ENCODE measurements around the gene CCNK. TPM values are rescaled to one million over a fixed set of nuclear protein-coding genes. Genes with fewer than 3 reads are reported as not detected.

The CCNK gene
- total and polyA plus RNA-seq, 4 donors: 11.2 to 40.9 (median 26.5) TPM

GRCh38 chr14:99544991-99545390 is 63.8 kb downstream of the CCNK start:
- no peaks in the 10 kb centered on the region for H3K4me1 ChIP-seq (ENCODE audit: control insufficient read depth in 1 of 2, insufficient read depth in 2 of 2, low read length in 2 of 2)
- no peak overlapping the region for H3K27ac ChIP-seq (ENCODE audit: low read depth in 1 of 2, low read length in 2 of 2)
- ATAC-seq (ENCODE audit: low FRiP score) (no peak), DNase-seq (no peak)
- no peaks in the 10 kb centered on the region for H3K9me3 ChIP-seq (ENCODE audit: control insufficient read depth, low read length)
- 60 to 65% methylated on average over 11 of the region's 11 CpGs for WGBS, 2 donors
- H3K36me3 ChIP-seq (ENCODE audit: control insufficient read depth in 1 of 2, insufficient read depth in 2 of 2, low read length in 1 of 2): no peaks in the 10 kb centered on the region
- no peaks in the 10 kb centered on the region for H3K27me3 ChIP-seq (ENCODE audit: control insufficient read depth in 1 of 2, insufficient read depth in 2 of 2, low read length in 1 of 2)
- intact Hi-C loops (cut with DNase I): no loop called here
- no peak overlapping the region for H3K4me3 ChIP-seq (ENCODE audit: low read length in 2 of 2)

- Histone ChIP-seq H3K27ac (ENCODE audit: low read depth in 1 of 2, low read length in 2 of 2) (no peak overlapping the region), H3K27me3 (ENCODE audit: control insufficient read depth in 1 of 2, insufficient read depth in 2 of 2, low read length in 1 of 2) (no peaks in the 10 kb centered on the region), H3K9me3 (ENCODE audit: control insufficient read depth, low read length) (no peaks in the 10 kb centered on the region), H3K4me3 (ENCODE audit: low read length in 2 of 2) (no peak overlapping the region), H3K4me1 (ENCODE audit: control insufficient read depth in 1 of 2, insufficient read depth in 2 of 2, low read length in 2 of 2) (no peaks in the 10 kb centered on the region), H3K36me3 (ENCODE audit: control insufficient read depth in 1 of 2, insufficient read depth in 2 of 2, low read length in 1 of 2) (no peaks in the 10 kb centered on the region)
- DNase-seq (no peak), ATAC-seq (ENCODE audit: low FRiP score) (no peak)
- intact Hi-C loops (cut with DNase I): no loop called here
- WGBS, 2 donors: 58 to 73% methylated on average over 6 of the region's 6 CpGs
These were observed 64.4 kb downstream of the CCNK start for GRCh38 chr14:99545586-99545985.

DNA sequence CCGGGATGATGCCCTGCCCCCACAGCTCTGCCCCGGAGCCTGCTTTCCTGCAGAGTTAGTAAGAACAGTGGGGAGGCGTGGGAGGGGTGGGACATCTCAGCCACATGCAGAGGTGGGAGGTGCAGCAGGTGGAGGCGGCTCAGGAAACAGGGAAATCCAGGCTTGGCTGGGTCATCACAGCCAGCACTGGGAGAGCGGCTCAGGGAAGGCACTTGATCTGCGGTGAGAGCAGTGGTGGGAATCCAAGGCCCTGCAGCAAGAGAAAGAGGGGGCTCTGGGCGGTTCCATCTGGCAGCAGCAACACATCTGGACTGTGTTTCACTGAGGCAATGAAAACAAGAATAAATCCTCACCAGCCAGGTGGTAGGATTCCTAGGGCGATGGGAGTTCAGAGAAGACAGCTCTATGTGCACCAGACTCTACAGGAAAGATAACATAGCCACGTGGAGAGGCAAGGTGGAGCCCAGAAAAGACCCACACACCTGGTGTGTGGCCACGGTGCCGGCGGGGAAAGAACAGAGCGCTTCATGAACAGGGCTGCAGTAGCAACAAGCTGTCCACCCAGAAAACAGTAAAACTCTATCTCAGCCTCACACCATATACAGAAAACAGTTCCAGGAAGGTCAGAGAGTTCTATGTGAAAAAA is 65.1 kb downstream of the CCNK start:
- 67 to 69% methylated on average over 13 of the region's 13 CpGs for WGBS, 2 donors
- H3K4me3 ChIP-seq (ENCODE audit: low read length in 2 of 2): no peak overlapping the region
- no peaks in the 10 kb centered on the region for H3K9me3 ChIP-seq (ENCODE audit: control insufficient read depth, low read length)
- no peak for ATAC-seq (ENCODE audit: low FRiP score)
- H3K4me1 ChIP-seq (ENCODE audit: control insufficient read depth in 1 of 2, insufficient read depth in 2 of 2, low read length in 2 of 2): no peaks in the 10 kb centered on the region
- intact Hi-C loops (cut with DNase I): no loop called here
- H3K27me3 ChIP-seq (ENCODE audit: control insufficient read depth in 1 of 2, insufficient read depth in 2 of 2, low read length in 1 of 2): no peaks in the 10 kb centered on the region
- no peaks in the 10 kb centered on the region for H3K36me3 ChIP-seq (ENCODE audit: control insufficient read depth in 1 of 2, insufficient read depth in 2 of 2, low read length in 1 of 2)
- no peak for DNase-seq
- H3K27ac ChIP-seq (ENCODE audit: low read depth in 1 of 2, low read length in 2 of 2): no peak overlapping the region

DNA sequence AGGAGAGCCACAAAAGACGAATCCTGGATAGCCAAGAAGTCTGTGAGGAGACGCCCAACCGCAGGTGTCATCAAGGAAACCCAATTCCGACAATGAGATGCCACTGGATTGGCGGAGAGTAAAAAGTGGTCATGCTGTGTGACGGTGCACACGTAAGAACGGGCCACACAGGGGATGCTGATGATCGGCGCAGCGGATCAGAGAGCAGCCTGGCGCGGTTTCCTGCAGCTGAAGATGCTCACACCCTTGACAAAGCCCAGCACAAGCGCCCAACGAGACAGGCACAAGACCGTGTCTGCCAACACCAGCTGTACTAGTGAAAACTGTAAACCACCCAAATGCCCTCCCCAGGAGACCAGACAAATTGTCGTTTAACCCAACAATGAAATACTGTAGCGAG is 67.0 kb downstream of the CCNK start:
- ATAC-seq (ENCODE audit: low FRiP score): no peak
- no peaks in the 10 kb centered on the region for H3K36me3 ChIP-seq (ENCODE audit: control insufficient read depth in 1 of 2, insufficient read depth in 2 of 2, low read length in 1 of 2)
- DNase-seq: no peak
- H3K4me1 ChIP-seq (ENCODE audit: control insufficient read depth in 1 of 2, insufficient read depth in 2 of 2, low read length in 2 of 2): no peaks in the 10 kb centered on the region
- intact Hi-C loops (cut with DNase I): no loop called here
- H3K9me3 ChIP-seq (ENCODE audit: control insufficient read depth, low read length): no peaks in the 10 kb centered on the region
- no peak overlapping the region for H3K27ac ChIP-seq (ENCODE audit: low read depth in 1 of 2, low read length in 2 of 2)
- WGBS, 2 donors: 90 to 93% methylated on average over 18 of the region's 18 CpGs
- H3K4me3 ChIP-seq (ENCODE audit: low read length in 2 of 2): no peak overlapping the region
- H3K27me3 ChIP-seq (ENCODE audit: control insufficient read depth in 1 of 2, insufficient read depth in 2 of 2, low read length in 1 of 2): no peaks in the 10 kb centered on the region

- Histone ChIP-seq H3K4me3 (ENCODE audit: low read length in 2 of 2) (no peak overlapping the region), H3K36me3 (ENCODE audit: control insufficient read depth in 1 of 2, insufficient read depth in 2 of 2, low read length in 1 of 2) (no peaks in the 10 kb centered on the region), H3K27me3 (ENCODE audit: control insufficient read depth in 1 of 2, insufficient read depth in 2 of 2, low read length in 1 of 2) (no peaks in the 10 kb centered on the region), H3K9me3 (ENCODE audit: control insufficient read depth, low read length) (no peaks in the 10 kb centered on the region), H3K27ac (ENCODE audit: low read depth in 1 of 2, low read length in 2 of 2) (no peak overlapping the region), H3K4me1 (ENCODE audit: control insufficient read depth in 1 of 2, insufficient read depth in 2 of 2, low read length in 2 of 2) (no peaks in the 10 kb centered on the region)
- DNase-seq: no peak
- WGBS, 2 donors: 78 to 79% methylated on average over 10 of the region's 10 CpGs
- ATAC-seq (ENCODE audit: low FRiP score): no peak
- intact Hi-C loops (cut with DNase I): no loop called here
These were observed 67.8 kb downstream of the CCNK start for GRCh38 chr14:99548871-99549515.

GRCh38 chr14:99549684-99550083 is 68.5 kb downstream of the CCNK start:
- intact Hi-C loops (cut with DNase I): no loop called here
- WGBS, 2 donors: 79 to 83% methylated on average over 10 of the region's 10 CpGs
- no peaks in the 10 kb centered on the region for H3K9me3 ChIP-seq (ENCODE audit: control insufficient read depth, low read length)
- H3K4me3 ChIP-seq (ENCODE audit: low read length in 2 of 2): no peak overlapping the region
- ATAC-seq (ENCODE audit: low FRiP score) (no peak), DNase-seq (no peak)
- no peaks in the 10 kb centered on the region for H3K36me3 ChIP-seq (ENCODE audit: control insufficient read depth in 1 of 2, insufficient read depth in 2 of 2, low read length in 1 of 2)
- H3K27me3 ChIP-seq (ENCODE audit: control insufficient read depth in 1 of 2, insufficient read depth in 2 of 2, low read length in 1 of 2): no peaks in the 10 kb centered on the region
- H3K27ac ChIP-seq (ENCODE audit: low read depth in 1 of 2, low read length in 2 of 2): no peak overlapping the region
- no peaks in the 10 kb centered on the region for H3K4me1 ChIP-seq (ENCODE audit: control insufficient read depth in 1 of 2, insufficient read depth in 2 of 2, low read length in 2 of 2)

GRCh38 chr14:99550387-99550992 is 69.3 kb downstream of the CCNK start:
- Histone ChIP-seq H3K36me3 (ENCODE audit: control insufficient read depth in 1 of 2, insufficient read depth in 2 of 2, low read length in 1 of 2) (no peaks in the 10 kb centered on the region), H3K4me3 (ENCODE audit: low read length in 2 of 2) (no peak overlapping the region), H3K27ac (ENCODE audit: low read depth in 1 of 2, low read length in 2 of 2) (no peak overlapping the region), H3K27me3 (ENCODE audit: control insufficient read depth in 1 of 2, insufficient read depth in 2 of 2, low read length in 1 of 2) (no peaks in the 10 kb centered on the region), H3K9me3 (ENCODE audit: control insufficient read depth, low read length) (no peaks in the 10 kb centered on the region), H3K4me1 (ENCODE audit: control insufficient read depth in 1 of 2, insufficient read depth in 2 of 2, low read length in 2 of 2) (no peaks in the 10 kb centered on the region)
- DNase-seq (no peak), ATAC-seq (ENCODE audit: low FRiP score) (no peak)
- 96 to 97% methylated on average over 11 of the region's 11 CpGs for WGBS, 2 donors
- intact Hi-C loops (cut with DNase I): no loop called here

GRCh38 chr14:99551034-99551922 is 70.1 kb downstream of the CCNK start:
- no peaks in the 10 kb centered on the region for H3K4me1 ChIP-seq (ENCODE audit: control insufficient read depth in 1 of 2, insufficient read depth in 2 of 2, low read length in 2 of 2)
- no peaks in the 10 kb centered on the region for H3K27me3 ChIP-seq (ENCODE audit: control insufficient read depth in 1 of 2, insufficient read depth in 2 of 2, low read length in 1 of 2)
- H3K4me3 ChIP-seq (ENCODE audit: low read length in 2 of 2): no peak overlapping the region
- no peaks in the 10 kb centered on the region for H3K36me3 ChIP-seq (ENCODE audit: control insufficient read depth in 1 of 2, insufficient read depth in 2 of 2, low read length in 1 of 2)
- WGBS, 2 donors: 59 to 74% methylated on average over 11 of the region's 11 CpGs
- no peak for ATAC-seq (ENCODE audit: low FRiP score)
- H3K27ac ChIP-seq (ENCODE audit: low read depth in 1 of 2, low read length in 2 of 2): no peak overlapping the region
- no peak for DNase-seq
- H3K9me3 ChIP-seq (ENCODE audit: control insufficient read depth, low read length): no peaks in the 10 kb centered on the region
- intact Hi-C loops (cut with DNase I): no loop called here
